HepG2 (cell line): Measurements from ENCODE around the gene LITAFD. TPM values are rescaled to one million over a fixed set of nuclear protein-coding genes. Genes with fewer than 3 reads are reported as not detected.

Source experiments
- ARNT2 ChIP-seq: sonication (generic); formaldehyde crosslinking; IDR thresholded peaks from 2 replicates; pipeline ENCODE4 v1.8.0; 2022; ENCODE audit warnings: mild to moderate bottlenecking, low read depth, missing genetic modification reagents, moderate library complexity
- ASH2L ChIP-seq: fragments of 300-600, 200-600 bp; sonication (generic); IDR thresholded peaks from 2 replicates; pipeline ENCODE4 v1.7.0; 2017; ENCODE audit warnings: low read depth, mild to moderate bottlenecking, moderate library complexity, mixed read lengths, low read length; ENCODE audit not compliant: insufficient read length
- ATF7-NPFF ChIP-seq: sonication (generic); formaldehyde crosslinking; IDR thresholded peaks from 2 replicates; pipeline ENCODE4 v1.8.1; 2023; ENCODE audit warnings: mild to moderate bottlenecking, low read depth, missing genetic modification reagents, moderate library complexity
- ATM ChIP-seq: fragments of 450-650 bp; IDR thresholded peaks from 2 replicates; pipeline ENCODE4 v1.7.1; 2017; ENCODE audit warnings: mild to moderate bottlenecking, borderline replicate concordance
- BRD4 ChIP-seq: sonication (generic); formaldehyde crosslinking; IDR thresholded peaks from 2 replicates; pipeline ENCODE4 v1.4.0; 2020; ENCODE audit warnings: missing genetic modification reagents
- CHCHD3 ChIP-seq: sonication (generic); formaldehyde crosslinking; IDR thresholded peaks from 2 replicates; pipeline ENCODE4 v1.8.0; 2022; ENCODE audit warnings: mild to moderate bottlenecking, missing genetic modification reagents, moderate library complexity
- CREM ChIP-seq, 2 experiments: sonication (generic) in 1 of 2; formaldehyde crosslinking in 1 of 2; IDR thresholded peaks; 2 replicates each; pipeline versions ENCODE4 v1.4.0 to v1.6.1; 2016 to 2020; ENCODE audit warnings: antibody characterized with exemption in 1 of 2, mild to moderate bottlenecking in 1 of 2, missing genetic modification reagents in 1 of 2
- ETV6 ChIP-seq: sonication (generic); formaldehyde crosslinking; conservative IDR thresholded peaks from 2 replicates; pipeline ENCODE4 v1.4.0; 2020; ENCODE audit warnings: missing genetic modification reagents
- NFE2L2 ChIP-seq: fragments of 150-350 bp; IDR thresholded peaks from 2 replicates; pipeline ENCODE4 v1.6.1; 2014; ENCODE audit warnings: low read length
- POLR2G ChIP-seq: fragments of 200-400 bp; formaldehyde crosslinking; IDR thresholded peaks from 2 replicates; pipeline ENCODE4 v1.6.1; 2018; ENCODE audit warnings: mild to moderate bottlenecking, low read depth, low read length, moderate library complexity
- ZFP90 ChIP-seq: sonication (generic); formaldehyde crosslinking; IDR thresholded peaks from 2 replicates; pipeline ENCODE4 v1.8.0; 2022; ENCODE audit warnings: missing genetic modification reagents, mild to moderate bottlenecking, inconsistent platforms, borderline replicate concordance
- ZNF20 ChIP-seq: sonication (generic); formaldehyde crosslinking; IDR thresholded peaks from 2 replicates; pipeline ENCODE4 v1.4.0; 2020; ENCODE audit warnings: mild to moderate bottlenecking, moderate library complexity, missing genetic modification reagents
- polyA plus RNA-seq, 8 experiments: library from polyadenylated mRNA; depleted of rRNA in 3 of 8; stranded (reverse) in 7 of 8; unstranded in 1 of 8; fragments of >200 nt; fragmentation: Illumina TruSeq in 4 of 8; extraction: Trizol in 4 of 8; gene quantifications; 2 replicates each; pipeline versions ENCODE4 v1.2.1 to v1.2.3, GENCODE V29; 2011 to 2016; ENCODE audit warnings: low read depth in 4 of 8, missing spikeins in 1 of 8, mixed read lengths in 1 of 8; ENCODE audit not compliant: insufficient read depth in 1 of 8
- total RNA-seq, 5 experiments: library from RNA; depleted of rRNA; stranded (reverse); fragments of >200 nt; fragmentation: Illumina TruSeq; extraction: Trizol; gene quantifications; 2 replicates each; pipeline ENCODE4 v1.2.3, GENCODE V29; 2016; ENCODE audit warnings: low read depth in 1 of 5
- TF ChIP-seq, protein P1 (sequence below): sonication (generic); formaldehyde crosslinking; IDR thresholded peaks from 2 replicates; pipeline ENCODE4 v1.4.0; 2020; ENCODE audit warnings: missing genetic modification reagents
- TF ChIP-seq, protein P2 (sequence below): sonication (generic); formaldehyde crosslinking; IDR thresholded peaks from 2 replicates; pipeline ENCODE4 v1.5.0; 2020; ENCODE audit warnings: mild to moderate bottlenecking, low read depth, missing genetic modification reagents, borderline replicate concordance
- TF ChIP-seq, protein P3 (sequence below): IDR thresholded peaks from 2 replicates; pipeline ENCODE4 v1.6.1; 2016; ENCODE audit warnings: missing genetic modification reagents, missing compliant biosample characterization
- TF ChIP-seq, protein P4 (sequence below): IDR thresholded peaks from 2 replicates; pipeline ENCODE4 v1.6.1; 2016
- TF ChIP-seq, protein P5 (sequence below): sonication (generic); formaldehyde crosslinking; IDR thresholded peaks from 2 replicates; pipeline ENCODE4 v1.5.1; 2020; ENCODE audit warnings: missing genetic modification reagents, mild to moderate bottlenecking, borderline replicate concordance
- TF ChIP-seq, protein P6 (sequence below): sonication (generic); formaldehyde crosslinking; conservative IDR thresholded peaks from 2 replicates; pipeline ENCODE4 v1.4.0; 2020; ENCODE audit warnings: missing genetic modification reagents

Gene LITAFD
- total and polyA plus RNA-seq, 2 of the 13 experiments (the other 11 are each of a cell fraction or from before 2014, with no cell fraction given): not detected

DNA sequence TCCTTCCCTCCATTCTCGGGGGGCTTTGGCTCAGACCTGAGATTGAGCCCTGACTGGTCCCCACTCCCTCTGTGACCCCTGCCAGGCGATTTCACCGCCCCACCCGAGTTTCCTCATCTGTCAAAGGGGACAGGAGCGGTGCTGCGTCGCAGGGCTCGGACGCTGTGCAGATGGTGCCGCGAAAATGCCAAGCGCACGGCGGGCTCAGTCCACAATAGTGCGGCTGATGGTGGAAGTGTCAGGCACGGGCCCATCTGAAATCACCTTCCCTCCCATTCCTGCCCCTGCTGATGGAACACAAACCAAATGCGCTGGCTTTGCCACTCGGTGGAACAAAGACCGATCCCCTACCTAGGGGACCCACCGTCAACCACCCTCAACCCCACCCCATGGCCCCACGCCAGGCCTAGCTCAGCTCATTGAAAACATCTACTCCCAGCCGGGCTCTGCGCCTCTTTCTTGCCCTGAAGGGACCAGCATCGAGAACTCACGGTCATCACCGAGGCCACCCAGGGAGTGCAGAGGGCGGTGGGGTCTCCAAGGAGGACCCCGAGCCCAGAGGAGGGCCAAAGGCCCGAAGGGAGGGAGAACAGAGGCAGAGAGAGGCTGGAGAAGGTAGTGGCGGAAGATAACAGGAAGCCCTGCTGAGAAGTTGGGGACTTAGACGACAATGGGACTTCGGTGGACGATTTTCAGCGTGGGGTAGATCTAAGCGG, 14.8 kb upstream of the LITAFD start (continued):
- TF ChIP-seq, protein P1, sequence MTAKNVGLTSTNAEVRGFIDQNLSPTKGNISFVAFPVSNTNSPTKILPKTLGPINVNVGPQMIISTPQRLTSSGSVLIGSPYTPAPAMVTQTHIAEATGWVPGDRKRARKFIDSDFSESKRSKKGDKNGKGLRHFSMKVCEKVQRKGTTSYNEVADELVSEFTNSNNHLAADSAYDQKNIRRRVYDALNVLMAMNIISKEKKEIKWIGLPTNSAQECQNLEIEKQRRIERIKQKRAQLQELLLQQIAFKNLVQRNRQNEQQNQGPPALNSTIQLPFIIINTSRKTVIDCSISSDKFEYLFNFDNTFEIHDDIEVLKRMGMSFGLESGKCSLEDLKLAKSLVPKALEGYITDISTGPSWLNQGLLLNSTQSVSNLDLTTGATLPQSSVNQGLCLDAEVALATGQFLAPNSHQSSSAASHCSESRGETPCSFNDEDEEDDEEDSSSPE (CRISPR knock-in tag): no peak
- TF ChIP-seq ZNF20: no peak
- peak; percentile 53 for TF ChIP-seq ASH2L
- TF ChIP-seq, protein P2, sequence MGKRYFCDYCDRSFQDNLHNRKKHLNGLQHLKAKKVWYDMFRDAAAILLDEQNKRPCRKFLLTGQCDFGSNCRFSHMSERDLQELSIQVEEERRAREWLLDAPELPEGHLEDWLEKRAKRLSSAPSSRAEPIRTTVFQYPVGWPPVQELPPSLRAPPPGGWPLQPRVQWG (CRISPR knock-in tag): 0 out of 2 replicates have a peak, but pooled peaks have one; percentile 87
- TF ChIP-seq, protein P3, sequence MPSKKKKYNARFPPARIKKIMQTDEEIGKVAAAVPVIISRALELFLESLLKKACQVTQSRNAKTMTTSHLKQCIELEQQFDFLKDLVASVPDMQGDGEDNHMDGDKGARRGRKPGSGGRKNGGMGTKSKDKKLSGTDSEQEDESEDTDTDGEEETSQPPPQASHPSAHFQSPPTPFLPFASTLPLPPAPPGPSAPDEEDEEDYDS (CRISPR knock-in tag): no peak; the same call in 1 of the 2 replicates
- TF ChIP-seq NFE2L2: no peak
- TF ChIP-seq ARNT2 (CRISPR knock-in tag): 0 out of 2 replicates have a peak, but pooled peaks have one; percentile 30
- no peak for TF ChIP-seq CREM (IDR thresholded peaks at IDR 0.05)
- TF ChIP-seq CREM (CRISPR knock-in tag; IDR thresholded peaks at IDR 0.05): no peak
- peak; percentile 55; the same call in 1 of the 2 replicates for TF ChIP-seq BRD4 (CRISPR knock-in tag)
- TF ChIP-seq, protein P4, sequence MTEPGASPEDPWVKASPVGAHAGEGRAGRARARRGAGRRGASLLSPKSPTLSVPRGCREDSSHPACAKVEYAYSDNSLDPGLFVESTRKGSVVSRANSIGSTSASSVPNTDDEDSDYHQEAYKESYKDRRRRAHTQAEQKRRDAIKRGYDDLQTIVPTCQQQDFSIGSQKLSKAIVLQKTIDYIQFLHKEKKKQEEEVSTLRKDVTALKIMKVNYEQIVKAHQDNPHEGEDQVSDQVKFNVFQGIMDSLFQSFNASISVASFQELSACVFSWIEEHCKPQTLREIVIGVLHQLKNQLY (CRISPR knock-in tag): no peak
- TF ChIP-seq ATM: no peak
- TF ChIP-seq ZFP90: no peak; the same call in 1 of the 2 replicates
- no peak for TF ChIP-seq CHCHD3
- TF ChIP-seq, protein P5, sequence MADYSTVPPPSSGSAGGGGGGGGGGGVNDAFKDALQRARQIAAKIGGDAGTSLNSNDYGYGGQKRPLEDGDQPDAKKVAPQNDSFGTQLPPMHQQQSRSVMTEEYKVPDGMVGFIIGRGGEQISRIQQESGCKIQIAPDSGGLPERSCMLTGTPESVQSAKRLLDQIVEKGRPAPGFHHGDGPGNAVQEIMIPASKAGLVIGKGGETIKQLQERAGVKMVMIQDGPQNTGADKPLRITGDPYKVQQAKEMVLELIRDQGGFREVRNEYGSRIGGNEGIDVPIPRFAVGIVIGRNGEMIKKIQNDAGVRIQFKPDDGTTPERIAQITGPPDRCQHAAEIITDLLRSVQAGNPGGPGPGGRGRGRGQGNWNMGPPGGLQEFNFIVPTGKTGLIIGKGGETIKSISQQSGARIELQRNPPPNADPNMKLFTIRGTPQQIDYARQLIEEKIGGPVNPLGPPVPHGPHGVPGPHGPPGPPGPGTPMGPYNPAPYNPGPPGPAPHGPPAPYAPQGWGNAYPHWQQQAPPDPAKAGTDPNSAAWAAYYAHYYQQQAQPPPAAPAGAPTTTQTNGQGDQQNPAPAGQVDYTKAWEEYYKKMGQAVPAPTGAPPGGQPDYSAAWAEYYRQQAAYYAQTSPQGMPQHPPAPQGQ (CRISPR knock-in tag): peak; percentile 61; the same call in 1 of the 2 replicates
- TF ChIP-seq, protein P6, sequence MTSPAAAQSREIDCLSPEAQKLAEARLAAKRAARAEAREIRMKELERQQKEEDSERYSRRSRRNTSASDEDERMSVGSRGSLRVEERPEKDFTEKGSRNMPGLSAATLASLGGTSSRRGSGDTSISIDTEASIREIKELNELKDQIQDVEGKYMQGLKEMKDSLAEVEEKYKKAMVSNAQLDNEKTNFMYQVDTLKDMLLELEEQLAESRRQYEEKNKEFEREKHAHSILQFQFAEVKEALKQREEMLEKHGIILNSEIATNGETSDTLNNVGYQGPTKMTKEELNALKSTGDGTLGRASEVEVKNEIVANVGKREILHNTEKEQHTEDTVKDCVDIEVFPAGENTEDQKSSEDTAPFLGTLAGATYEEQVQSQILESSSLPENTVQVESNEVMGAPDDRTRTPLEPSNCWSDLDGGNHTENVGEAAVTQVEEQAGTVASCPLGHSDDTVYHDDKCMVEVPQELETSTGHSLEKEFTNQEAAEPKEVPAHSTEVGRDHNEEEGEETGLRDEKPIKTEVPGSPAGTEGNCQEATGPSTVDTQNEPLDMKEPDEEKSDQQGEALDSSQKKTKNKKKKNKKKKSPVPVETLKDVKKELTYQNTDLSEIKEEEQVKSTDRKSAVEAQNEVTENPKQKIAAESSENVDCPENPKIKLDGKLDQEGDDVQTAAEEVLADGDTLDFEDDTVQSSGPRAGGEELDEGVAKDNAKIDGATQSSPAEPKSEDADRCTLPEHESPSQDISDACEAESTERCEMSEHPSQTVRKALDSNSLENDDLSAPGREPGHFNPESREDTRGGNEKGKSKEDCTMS (CRISPR knock-in tag): no peak
- TF ChIP-seq ETV6 (CRISPR knock-in tag): no peak; the same call in 1 of the 2 replicates
- TF ChIP-seq POLR2G: peak; percentile 21; the same call in 1 of the 2 replicates
- TF ChIP-seq ATF7-NPFF (CRISPR knock-in tag): no peak
